Thoracic aorta (tissue), 2 donors: ENCODE results near the gene HMCN2. TPM values are rescaled to one million over a fixed set of nuclear protein-coding genes. Genes with fewer than 3 reads are reported as not detected.

Source experiments
- ATAC-seq: fragments of 150-250 bp; one replicate; pipeline ENCODE4 v1.8.0; 2017; ENCODE audit warnings: low read depth; ENCODE audit not compliant: insufficient number of reproducible peaks, low FRiP score
- DNase-seq: peaks from one replicate; pipeline ENCODE4 v3.0.0-alpha.2; 2020; ENCODE audit warnings: low spot score
- H3K27ac ChIP-seq, 2 donors: fragments of 200-600 bp; sonication (generic); 1 replicate in 1 of 2; 2 replicates in 1 of 2; pipeline ENCODE4 v1.5.1; 2016; ENCODE audit warnings: mild to moderate bottlenecking in 2 of 2, moderate library complexity in 2 of 2
- H3K27me3 ChIP-seq: fragments of 200-600 bp; sonication (generic); replicated peaks from 2 replicates; pipeline ENCODE4 v1.6.0; 2016; ENCODE audit warnings: mild to moderate bottlenecking; ENCODE audit not compliant: insufficient read depth
- H3K36me3 ChIP-seq: fragments of 200-600 bp; sonication (generic); one replicate; pipeline ENCODE4 v1.5.1; 2016
- H3K4me1 ChIP-seq, 2 donors: fragments of 200-600 bp; sonication (generic); 1 replicate in 1 of 2; 2 replicates in 1 of 2; pipeline versions ENCODE4 v1.5.1 to v1.6.0; 2016; ENCODE audit warnings: low read depth in 2 of 2, mild to moderate bottlenecking in 1 of 2; ENCODE audit not compliant: control insufficient read depth in 1 of 2
- H3K4me3 ChIP-seq: fragments of 200-600 bp; sonication (generic); 2 replicates; pipeline ENCODE4 v1.5.1; 2016; ENCODE audit warnings: mild to moderate bottlenecking
- H3K9me3 ChIP-seq: fragments of 200-600 bp; sonication (generic); 2 replicates; pipeline ENCODE4 v1.5.1; 2016
- total RNA-seq, 2 donors: library from RNA; depleted of rRNA; stranded (reverse); fragments of >200 nt; gene quantifications; one replicate each; pipeline versions ENCODE4 v1.1.0 to v1.2.3, GENCODE V29; 2016
- TF ChIP-seq, protein P1 (sequence below): fragments of 200-600 bp; sonication (generic); IDR thresholded peaks from one replicate; pipeline ENCODE4 v1.5.1; 2019; ENCODE audit warnings: antibody characterized with exemption

The HMCN2 gene
- total RNA-seq, 2 donors from 2014 or later, result 2.4 to 6.3 TPM

DNA sequence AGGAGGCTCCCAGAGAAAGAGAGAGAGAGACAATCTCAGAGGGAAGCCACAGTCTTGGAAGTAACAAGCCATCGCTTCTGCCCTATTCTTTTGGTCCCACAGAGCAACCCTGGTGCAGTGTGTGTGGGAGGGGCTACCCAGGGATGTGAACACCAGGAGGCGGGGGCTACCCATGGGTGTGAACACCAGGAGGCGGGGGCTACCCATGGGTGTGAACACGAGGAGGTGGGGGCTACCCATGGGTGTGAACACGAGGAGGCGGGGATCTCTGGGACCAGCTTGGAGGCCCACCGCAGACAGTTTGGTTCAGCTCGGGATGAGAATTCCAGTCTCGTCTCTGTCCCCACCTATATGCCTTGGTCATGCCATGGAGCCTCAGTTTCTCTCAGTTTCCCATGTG lies 44.9 kb downstream of the HMCN2 start:
- H3K9me3 ChIP-seq, result no peaks in the 10 kb centered on the region
- ATAC-seq, result no peak
- H3K4me1 ChIP-seq, result no peaks in the 10 kb centered on the region
- H3K36me3 ChIP-seq, result no peaks in the 10 kb centered on the region
- no peak overlapping the region for H3K27ac ChIP-seq
- TF ChIP-seq, protein P1, sequence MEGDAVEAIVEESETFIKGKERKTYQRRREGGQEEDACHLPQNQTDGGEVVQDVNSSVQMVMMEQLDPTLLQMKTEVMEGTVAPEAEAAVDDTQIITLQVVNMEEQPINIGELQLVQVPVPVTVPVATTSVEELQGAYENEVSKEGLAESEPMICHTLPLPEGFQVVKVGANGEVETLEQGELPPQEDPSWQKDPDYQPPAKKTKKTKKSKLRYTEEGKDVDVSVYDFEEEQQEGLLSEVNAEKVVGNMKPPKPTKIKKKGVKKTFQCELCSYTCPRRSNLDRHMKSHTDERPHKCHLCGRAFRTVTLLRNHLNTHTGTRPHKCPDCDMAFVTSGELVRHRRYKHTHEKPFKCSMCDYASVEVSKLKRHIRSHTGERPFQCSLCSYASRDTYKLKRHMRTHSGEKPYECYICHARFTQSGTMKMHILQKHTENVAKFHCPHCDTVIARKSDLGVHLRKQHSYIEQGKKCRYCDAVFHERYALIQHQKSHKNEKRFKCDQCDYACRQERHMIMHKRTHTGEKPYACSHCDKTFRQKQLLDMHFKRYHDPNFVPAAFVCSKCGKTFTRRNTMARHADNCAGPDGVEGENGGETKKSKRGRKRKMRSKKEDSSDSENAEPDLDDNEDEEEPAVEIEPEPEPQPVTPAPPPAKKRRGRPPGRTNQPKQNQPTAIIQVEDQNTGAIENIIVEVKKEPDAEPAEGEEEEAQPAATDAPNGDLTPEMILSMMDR, result no peak
- H3K27me3 ChIP-seq, result no peaks in the 10 kb centered on the region
- DNase-seq, result no peak
- no peak overlapping the region for H3K4me3 ChIP-seq

DNA sequence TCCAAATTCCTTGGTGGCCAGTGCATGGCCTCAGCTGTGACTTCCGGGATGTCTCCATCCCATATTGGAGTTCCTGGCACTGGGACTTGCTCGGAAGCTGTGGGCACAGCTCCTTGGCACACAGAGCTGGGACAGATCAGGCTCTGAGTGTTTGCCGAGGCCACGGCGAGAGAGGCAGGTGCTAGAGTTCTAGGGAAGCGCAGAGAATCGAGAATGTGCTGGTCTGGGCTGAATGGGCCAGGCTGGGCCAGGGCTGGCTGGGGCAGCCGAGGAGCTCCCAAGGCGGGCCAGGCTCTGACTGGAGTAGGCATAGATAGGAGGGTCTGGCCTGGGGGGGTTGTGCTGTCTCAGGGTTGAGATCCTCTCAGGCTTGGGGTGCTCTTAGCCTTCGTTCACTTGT lies 45.4 kb downstream of the HMCN2 start:
- Histone ChIP-seq H3K4me3 (no peak overlapping the region), H3K27ac (no peak overlapping the region), H3K4me1 (no peaks in the 10 kb centered on the region), H3K27me3 (no peaks in the 10 kb centered on the region), H3K36me3 (no peaks in the 10 kb centered on the region), H3K9me3 (no peaks in the 10 kb centered on the region)
- ATAC-seq (no peak), DNase-seq (no peak)
- TF ChIP-seq, protein P1, result no peak

DNA sequence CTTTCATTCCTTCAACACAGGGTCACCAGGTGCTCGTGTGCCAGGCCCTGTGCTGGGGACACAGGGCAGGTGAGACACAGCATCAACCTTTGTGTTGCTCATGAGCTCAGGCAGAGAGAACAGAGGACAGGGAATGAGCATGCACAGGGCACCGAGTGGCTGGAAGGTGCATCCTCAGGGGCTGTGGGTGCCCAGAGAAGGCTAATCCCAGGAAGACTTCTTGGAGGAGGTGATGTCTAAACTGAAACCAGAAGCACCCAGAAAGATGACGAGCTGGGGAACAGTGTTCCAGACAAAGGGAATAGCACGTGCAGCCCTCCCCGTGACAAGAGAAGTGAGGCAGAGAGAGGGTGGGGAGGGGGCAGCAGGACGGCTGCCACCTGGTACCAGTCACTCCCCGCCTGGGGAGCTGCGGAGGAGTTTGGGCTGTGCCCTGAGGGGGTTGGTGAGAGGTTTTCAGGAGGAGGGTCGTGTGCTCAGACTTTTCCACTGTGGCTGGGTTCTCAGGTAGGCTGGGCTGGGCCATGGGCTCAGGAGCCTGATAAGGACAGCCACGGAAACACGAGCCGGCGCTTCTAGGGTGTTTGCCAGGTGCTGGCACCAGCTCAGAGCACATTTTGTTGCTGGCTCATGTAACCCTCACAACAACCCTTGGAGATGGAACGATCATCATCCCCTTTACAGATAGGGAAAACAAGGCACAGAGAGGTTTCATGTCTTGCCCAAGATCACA lies 46.0 kb downstream of the HMCN2 start:
- no peaks in the 10 kb centered on the region for H3K4me1 ChIP-seq
- no peaks in the 10 kb centered on the region for H3K27me3 ChIP-seq
- no peak for ATAC-seq
- TF ChIP-seq, protein P1, result no peak
- no peak overlapping the region for H3K27ac ChIP-seq
- H3K9me3 ChIP-seq, result no peaks in the 10 kb centered on the region
- H3K36me3 ChIP-seq, result no peaks in the 10 kb centered on the region
- no peak for DNase-seq
- H3K4me3 ChIP-seq, result no peak overlapping the region

DNA sequence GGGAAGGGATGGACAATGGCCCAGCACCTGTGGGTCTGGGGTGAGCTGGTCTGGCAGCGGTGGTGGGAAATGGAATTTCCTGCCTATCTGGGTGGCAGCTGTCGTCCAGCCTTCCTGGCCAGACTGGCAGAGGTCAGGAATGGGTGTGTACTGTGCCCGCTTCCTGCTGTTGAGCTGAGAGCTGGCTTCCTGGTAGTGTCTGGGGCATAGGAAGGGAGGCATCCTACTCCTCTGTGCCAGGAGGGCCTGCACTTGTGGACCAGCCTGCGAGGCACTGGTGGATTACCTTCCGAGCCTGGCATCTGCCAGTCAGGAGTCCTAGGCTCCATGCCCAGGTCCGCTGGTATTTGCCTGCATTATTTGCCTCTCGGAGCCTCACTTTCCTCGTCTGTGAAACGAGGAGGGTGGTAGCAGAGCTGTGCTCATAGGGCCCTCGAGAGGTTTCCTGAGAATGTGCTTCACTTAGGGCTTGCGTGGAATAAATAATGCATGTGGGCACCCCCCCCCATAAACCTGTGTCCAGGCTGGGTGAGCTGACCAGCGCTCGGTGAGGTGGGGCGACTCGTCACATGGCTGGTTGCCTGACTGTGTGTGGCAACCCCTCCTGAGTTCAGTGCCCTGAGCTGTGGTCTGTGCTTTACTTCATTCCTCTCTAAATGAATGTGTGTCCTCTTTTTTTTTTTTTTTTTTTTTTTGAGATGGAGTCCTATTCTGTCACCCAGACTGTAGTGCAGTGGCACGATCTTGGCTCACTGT lies 47.7 kb downstream of the HMCN2 start:
- H3K27me3 ChIP-seq, result no peaks in the 10 kb centered on the region
- no peak overlapping the region for H3K27ac ChIP-seq
- TF ChIP-seq, protein P1, result no peak
- no peak overlapping the region for H3K4me3 ChIP-seq
- H3K36me3 ChIP-seq, result no peaks in the 10 kb centered on the region
- DNase-seq, result no peak
- no peak for ATAC-seq
- no peaks in the 10 kb centered on the region for H3K4me1 ChIP-seq
- no peaks in the 10 kb centered on the region for H3K9me3 ChIP-seq

DNA sequence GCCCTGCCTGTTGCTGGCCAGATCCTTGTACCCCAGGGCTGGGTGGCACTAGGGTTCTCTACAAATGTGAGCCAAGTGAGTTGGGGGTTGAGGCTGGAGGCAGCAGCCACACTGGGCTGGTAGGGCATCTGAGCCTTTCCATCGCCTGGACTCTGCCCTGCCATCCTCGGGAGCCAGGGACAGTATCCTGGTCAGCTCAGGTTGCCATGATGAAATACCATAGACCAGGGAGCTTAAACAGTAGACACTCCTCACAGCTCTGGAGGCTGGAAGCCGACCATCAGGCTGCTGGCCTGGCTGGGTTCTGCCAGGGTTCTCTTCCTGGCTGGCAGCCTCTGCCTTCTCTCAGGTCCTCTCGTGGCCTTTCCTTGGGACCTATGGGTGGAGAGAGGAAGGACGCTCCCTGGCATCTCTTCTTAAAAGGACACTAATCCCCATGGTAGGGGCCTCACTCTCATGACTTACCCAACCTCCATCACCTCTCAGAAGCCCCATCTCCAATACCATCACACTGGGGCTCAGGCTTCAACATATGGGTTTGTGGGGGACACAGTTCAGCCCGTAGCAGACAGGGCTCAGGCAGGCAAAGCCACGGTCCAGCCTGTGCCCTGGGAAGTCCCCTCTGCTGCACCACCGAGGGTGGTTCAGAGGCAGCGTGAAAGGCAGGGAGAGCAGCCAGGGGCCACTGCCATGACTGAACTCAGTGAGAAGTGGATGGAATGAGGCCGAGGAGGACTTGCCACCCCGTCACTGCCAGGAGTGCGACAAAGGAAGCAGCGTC lies 50.1 kb downstream of the HMCN2 start:
- Histone ChIP-seq H3K9me3 (no peaks in the 10 kb centered on the region), H3K27me3 (no peaks in the 10 kb centered on the region), H3K27ac (no peak overlapping the region), H3K36me3 (no peaks in the 10 kb centered on the region), H3K4me3 (no peak overlapping the region), H3K4me1 (no peaks in the 10 kb centered on the region)
- TF ChIP-seq, protein P1, result no peak
- DNase-seq (no peak), ATAC-seq (no peak)
